A673 (cell line): ENCODE measurements around the gene FCRL2.

ENCODE experiments used
- CTCF ChIP-seq: fragments of 300-800, 200-600 bp; sonication (generic); conservative IDR thresholded peaks from 2 replicates; pipeline ENCODE4 v1.5.1; 2017; ENCODE audit warnings: low read depth, mild to moderate bottlenecking, antibody characterized with exemption, low read length, moderate library complexity, mixed read lengths
- EZH2 ChIP-seq: fragments of 200-600 bp; sonication (generic); IDR thresholded peaks from 2 replicates; pipeline ENCODE4 v1.6.1; 2017; ENCODE audit warnings: borderline replicate concordance, low read depth, mild to moderate bottlenecking, mixed read lengths, antibody characterized with exemption, low read length; ENCODE audit not compliant: poor library complexity, severe bottlenecking

GRCh38 chr1:157711802-157712201, 65.1 kb downstream of the FCRL2 start:
- TF ChIP-seq CTCF (no peak), EZH2 (no peak)
